Heart left ventricle (tissue), 16 donors: Measurements from ENCODE around the gene LRRC23. TPM values are rescaled to one million over a fixed set of nuclear protein-coding genes. Genes with fewer than 3 reads are reported as not detected.
"Not testable (repeated sequence)": the region's sequence is repeated elsewhere in the genome, so short reads cannot be mapped to it uniquely, and the experiment has no call there.

Experiments
- ATAC-seq, 4 donors: fragments of 200-7000 bp; cut with Tn5 transposase; one replicate each; pipeline ENCODE4 v1.9.1; 2020 to 2022; ENCODE audit warnings: moderate library complexity in 4 of 4, mild to moderate bottlenecking in 3 of 4, moderate number of reproducible peaks in 1 of 4
- DNase-seq, 5 donors: peaks; one replicate each; pipeline ENCODE4 v3.0.0-alpha.2; 2020
- H3K27ac ChIP-seq, 12 donors: fragments of 200-600 bp; sonication (generic) in 4 of 12; one replicate each; pipeline versions ENCODE4 v1.5.0 to v1.8.0; 2016 to 2022; ENCODE audit warnings: mild to moderate bottlenecking in 2 of 12
- H3K27me3 ChIP-seq, 9 donors: fragments of 200-600 bp; sonication (generic) in 2 of 9; one replicate each; pipeline versions ENCODE4 v1.5.1 to v1.8.0; 2016 to 2022; ENCODE audit warnings: mild to moderate bottlenecking in 3 of 9
- H3K36me3 ChIP-seq, 9 donors: fragments of 200-600 bp; sonication (generic) in 2 of 9; one replicate each; pipeline versions ENCODE4 v1.5.0 to v1.8.0; 2018 to 2022; ENCODE audit warnings: mild to moderate bottlenecking in 2 of 9
- H3K4me1 ChIP-seq, 12 donors: fragments of 200-600 bp; sonication (generic) in 4 of 12; one replicate each; pipeline versions ENCODE4 v1.5.0 to v1.8.0; 2016 to 2022; ENCODE audit warnings: mild to moderate bottlenecking in 3 of 12
- H3K4me3 ChIP-seq, 12 donors: fragments of 200-600 bp; sonication (generic) in 4 of 12; one replicate each; pipeline versions ENCODE4 v1.5.0 to v1.8.0; 2017 to 2022; ENCODE audit warnings: mild to moderate bottlenecking in 9 of 12, moderate library complexity in 4 of 12
- H3K9me3 ChIP-seq, 12 donors: fragments of 200-600 bp; sonication (generic) in 4 of 12; one replicate each; pipeline versions ENCODE4 v1.5.0 to v1.8.0; 2016 to 2022; ENCODE audit warnings: mild to moderate bottlenecking in 1 of 12
- CTCF ChIP-seq, 12 donors: fragments of 200-600 bp; sonication (generic) in 4 of 12; IDR thresholded peaks; one replicate each; pipeline versions ENCODE4 v1.5.0 to v1.8.0; 2018 to 2022; ENCODE audit warnings: antibody characterized with exemption in 12 of 12, mild to moderate bottlenecking in 5 of 12
- POLR2A ChIP-seq, 2 donors: fragments of 450-650 bp; IDR thresholded peaks; one replicate each; pipeline ENCODE4 v1.6.1; 2017; ENCODE audit warnings: antibody characterized with exemption in 2 of 2, mild to moderate bottlenecking in 2 of 2, moderate library complexity in 2 of 2
- WGBS, 4 donors: extraction: QIAGEN DNeasy Blood & Tissue Kit in 2 of 4; methylation state at CpG; one replicate each; pipeline versions ENCODE4 v1.1.5 to v1.1.7; 2013 to 2018; 5-methylcytosine and 5-hydroxymethylcytosine counted together
- intact Hi-C, 10 donors: fragments of 100-400 bp; cut with DNase I; formaldehyde crosslinking; loops; one replicate each; pipeline versions ENCODE4 v1.11.1 to v1.14.2; 2022
- polyA plus RNA-seq, 2 donors: library from polyadenylated mRNA; stranded (reverse); fragments of 200-250 nt; gene quantifications; one replicate each; pipeline ENCODE4 v1.2.3, GENCODE V29; 2013
- total RNA-seq, 9 donors: library from RNA; depleted of rRNA in 2 of 9; stranded (reverse); fragments of >200 nt in 2 of 9; fragmentation: NEBNext Ultra II Directional in 3 of 9; extraction: Animal tissue kit (Norgen Biotek cat#: 25700) in 3 of 9; gene quantifications; one replicate each; pipeline versions ENCODE4 v1.1.0 to v1.2.4, GENCODE V29; 2016 to 2023
- donor health status: ischemic (EF 13 %, LVEDD 7.1; RV severe dilation, severe dysfunction).
- donor health status: healthy with polysubstance abuse.
- donor health status: DM: no; HTN: yes; CAD: no.
- donor health status: DM: no; HTN: no; CAD: no.
- donor health status: ischemic (EF 25% LVEDD 6.9; RV normal size, moderate dysfunction).
- donor health status: ischemic (EF 25% LVEDD 5.7; RV mildly dilated, moderate dysfunction).
- donor health status: healthy.
- donor health status: DM: yes; HTN: yes; CAD: no.
- donor health status: ischemic (EF 35%, LVEDD 5.7; RV mildly dilated, moderate dysfunction).
- donor health status: nonischemic (EF 11% LVEDD 7.7; RV severe dilation, severe dysfunction).
- donor health status: DM: yes; HTN: yes; CAD: no.
- donor health status: PGD.
- donor health status: ischemic (EF 29% LVEDD 5.4; RV normal size, mild dysfunction).
- donor health status: nonischemic (EF 23%, LVEDD 6.1; RV moderate dilation, normal function).

LRRC23 gene
- total and polyA plus RNA-seq, 11 donors, result 8.2 to 15.3 (median 11.3) TPM

DNA sequence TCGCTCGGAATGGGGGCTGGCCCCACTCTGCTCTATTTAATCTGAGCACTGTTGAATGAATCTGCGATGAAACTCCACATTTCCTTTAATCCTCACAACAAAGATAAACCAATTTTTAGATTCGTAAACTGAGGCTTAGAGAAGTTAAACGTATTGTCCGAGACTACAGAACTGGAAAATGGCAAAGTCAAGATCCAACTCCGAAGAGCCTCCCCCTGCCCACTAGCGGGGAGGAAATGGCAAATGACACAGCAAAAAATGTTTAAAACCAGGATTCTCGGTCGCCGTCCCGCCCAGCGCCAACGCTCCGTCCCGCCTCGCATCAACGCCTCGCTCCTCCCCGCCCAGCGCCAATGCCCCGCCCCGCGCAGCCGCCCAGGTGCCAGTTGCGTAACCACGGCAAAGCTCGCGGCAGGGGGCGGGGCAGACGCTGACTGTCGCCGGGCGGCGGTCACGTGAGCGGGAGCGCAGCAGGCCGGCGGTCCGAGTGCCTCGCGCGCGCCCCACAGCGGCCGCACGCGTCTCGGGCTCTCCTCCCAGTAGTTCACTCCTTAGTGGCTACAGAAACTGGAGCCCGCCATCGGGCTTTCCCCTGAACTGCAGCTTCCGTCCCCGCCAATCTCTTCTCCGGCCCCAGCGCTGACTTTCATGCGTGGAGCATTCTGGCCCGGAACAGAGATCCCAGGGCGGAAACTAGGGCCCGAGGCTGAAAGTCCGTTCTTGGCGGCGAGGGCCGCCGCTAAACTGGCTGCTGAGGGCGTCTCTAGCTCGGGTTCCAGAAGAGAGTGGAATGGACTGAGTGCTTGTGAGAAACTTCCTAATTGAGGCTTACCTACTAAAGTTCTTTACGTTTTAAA, 13.6 kb upstream of the LRRC23 start:
- H3K36me3 ChIP-seq, result no peaks in the 10 kb centered on the region
- TF ChIP-seq POLR2A (IDR thresholded peaks at IDR 0.05) (peak in 1 of 2 donors; percentile 84), CTCF (IDR thresholded peaks at IDR 0.05) (peak; percentile 79 to 99 (median 95))
- peak overlapping the region; percentile 66 to 97 (median 90) for H3K27ac ChIP-seq
- peak; percentile 88 to 99 (median 98) for ATAC-seq
- H3K4me1 ChIP-seq, result peaks cover 0 to 14% (median 6%) of the 10 kb centered on the region in 12 donors
- peak overlapping the region; percentile 4 to 70 (median 57) for H3K4me3 ChIP-seq
- no peaks in the 10 kb centered on the region for H3K9me3 ChIP-seq
- no peaks in the 10 kb centered on the region for H3K27me3 ChIP-seq
- whole genome bisulfite sequencing, 4 donors, result 2 to 4% (median 2%) methylated on average over 40 to 68 of the region's 68 CpGs
- intact Hi-C loops, result loop anchor here in 3 of 10 donors (1.0 to 2.0 kb wide), 2 partner anchors 18 kb away; partner anchors contain the start of gene SPSB2 (in 3 of the 3)
- peak; percentile 98 to 100 (median 99) for DNase-seq

- Histone ChIP-seq H3K27ac (peak overlapping the region; percentile 66 to 97 (median 90)), H3K4me1 (peaks cover 0 to 14% (median 6%) of the 10 kb centered on the region in 12 donors), H3K4me3 (peak overlapping the region; percentile 4 to 70 (median 57)), H3K36me3 (no peaks in the 10 kb centered on the region), H3K27me3 (no peaks in the 10 kb centered on the region), H3K9me3 (no peaks in the 10 kb centered on the region)
- ATAC-seq (peak in 3 of 4 donors; percentile 1 to 14 (median 2)), DNase-seq (no peak)
- TF ChIP-seq POLR2A (IDR thresholded peaks at IDR 0.05), result no peak
- TF ChIP-seq CTCF (IDR thresholded peaks at IDR 0.05), result no peak
- intact Hi-C loops, result loop anchor here in 3 of 10 donors (1.0 to 2.0 kb wide), 2 partner anchors 18 to 19 kb away; partner anchors contain the start of gene SPSB2 (in 3 of the 3)
- WGBS, 4 donors, result 80 to 89% (median 85%) methylated on average over 5 of the region's 5 CpGs
Measured at GRCh38 chr12:6891646-6892001, 13.0 kb upstream of the LRRC23 start.

GRCh38 chr12:6892683-6893082, 11.9 kb upstream of the LRRC23 start:
- peaks cover 0 to 14% (median 6%) of the 10 kb centered on the region in 12 donors for H3K4me1 ChIP-seq
- DNase-seq, H3K27me3 ChIP-seq, H3K36me3 ChIP-seq, ATAC-seq, intact Hi-C loops, H3K9me3 ChIP-seq, H3K4me3 ChIP-seq, H3K27ac ChIP-seq: not testable (repeated sequence)
- 92 to 98% (median 96%) methylated on average over 3 of the region's 3 CpGs for WGBS, 4 donors

GRCh38 chr12:6894321-6894720, 10.3 kb upstream of the LRRC23 start:
- Histone ChIP-seq H3K9me3 (no peaks in the 10 kb centered on the region), H3K4me3 (no peak overlapping the region), H3K27me3 (no peaks in the 10 kb centered on the region), H3K27ac (no peak overlapping the region), H3K36me3 (no peaks in the 10 kb centered on the region), H3K4me1 (peaks cover 0 to 14% (median 6%) of the 10 kb centered on the region in 12 donors)
- DNase-seq (no peak), ATAC-seq (no peak)
- 77 to 87% (median 82%) methylated on average over 3 of the region's 3 CpGs for WGBS, 4 donors
- TF ChIP-seq CTCF (IDR thresholded peaks at IDR 0.05) (no peak), POLR2A (IDR thresholded peaks at IDR 0.05) (no peak)
- intact Hi-C loops, result no loop called here
